ENCODE results near the gene VEGFB. TPM values are rescaled to one million over a fixed set of nuclear protein-coding genes. Genes with fewer than 3 reads are reported as not detected.

The VEGFB gene
- total RNA-seq, 1 experiment from 2014 or later, result 101 TPM

GRCh38 chr11:64287676-64288352 lies 53.4 kb downstream of the VEGFB start:
- in situ Hi-C loops (cut with HindIII; ENCODE audit: low pct_unique_long_range_greater_than_20kb, low sequenced_read_pairs) (no loop called here), intact Hi-C loops (cut with micrococcal nuclease; ENCODE audit: unreplicated experiment) (no loop called here)
- ATAC-seq, result no peak
- Histone ChIP-seq H3K4me1 (ENCODE audit: control insufficient read depth, insufficient read depth, low read length) (peaks cover 31% of the 10 kb centered on the region), H3K4me3 (ENCODE audit: low read depth in 2 of 2, low read length in 2 of 2) (no peak overlapping the region), H3K27me3 (ENCODE audit: control insufficient read depth, insufficient read depth, low read length) (no peaks in the 10 kb centered on the region; the same call in 1 of the 2 replicates), H3K27ac (ENCODE audit: low read length) (no peak overlapping the region), H3K36me3 (ENCODE audit: control insufficient read depth, insufficient read depth, low read length) (no peaks in the 10 kb centered on the region; the same call in 1 of the 2 replicates), H3K9me3 (ENCODE audit: control insufficient read depth, insufficient read depth, low read depth, low read length) (no peaks in the 10 kb centered on the region)
- POLR2A ChIA-PET, result no interaction called here
- CTCF ChIA-PET, result interaction anchor here (1.5 kb wide), 1 partner anchor 13 kb away, joined by 5 read pairs; no protein-coding TSS in a partner anchor
- no peak for TF ChIP-seq SIN3A (IDR thresholded peaks at IDR 0.05; ENCODE audit: borderline replicate concordance, insufficient read depth, low read depth, low read length)
- no peak for TF ChIP-seq REST (IDR thresholded peaks at IDR 0.05; ENCODE audit: insufficient read depth in 1 of 2, low read depth in 2 of 2, low read length in 1 of 2)
- no TSS peak for BruUV-seq (replicated peaks)
- DNase-seq (ENCODE audit: low read depth, low spot score), result no peak

GRCh38 chr11:64288353-64288750 lies 54.0 kb downstream of the VEGFB start:
- no peaks in the 10 kb centered on the region; the same call in 1 of the 2 replicates for H3K36me3 ChIP-seq (ENCODE audit: control insufficient read depth, insufficient read depth, low read length)
- ATAC-seq, result no peak
- BruUV-seq (replicated peaks), result no TSS peak
- no peak for DNase-seq (ENCODE audit: low read depth, low spot score)
- no peak overlapping the region for H3K4me3 ChIP-seq (ENCODE audit: low read depth in 2 of 2, low read length in 2 of 2)
- H3K27me3 ChIP-seq (ENCODE audit: control insufficient read depth, insufficient read depth, low read length), result no peaks in the 10 kb centered on the region; the same call in 1 of the 2 replicates
- H3K4me1 ChIP-seq (ENCODE audit: control insufficient read depth, insufficient read depth, low read length), result peaks cover 29% of the 10 kb centered on the region
- H3K9me3 ChIP-seq (ENCODE audit: control insufficient read depth, insufficient read depth, low read depth, low read length), result no peaks in the 10 kb centered on the region
- ChIA-PET CTCF (interaction anchor here (1.0 to 1.5 kb wide), 2 partner anchors 12 to 82 kb away, joined by 5 read pairs; no protein-coding TSS in a partner anchor), POLR2A (no interaction called here)
- no peak overlapping the region for H3K27ac ChIP-seq (ENCODE audit: low read length)
- intact Hi-C loops (cut with micrococcal nuclease; ENCODE audit: unreplicated experiment) (no loop called here), in situ Hi-C loops (cut with HindIII; ENCODE audit: low pct_unique_long_range_greater_than_20kb, low sequenced_read_pairs) (no loop called here)
- TF ChIP-seq REST (IDR thresholded peaks at IDR 0.05; ENCODE audit: insufficient read depth in 1 of 2, low read depth in 2 of 2, low read length in 1 of 2) (no peak), TCF7L2 (IDR thresholded peaks at IDR 0.05; ENCODE audit: low read depth, low read length) (no peak), SIN3A (IDR thresholded peaks at IDR 0.05; ENCODE audit: borderline replicate concordance, insufficient read depth, low read depth, low read length) (no peak), POLR2AphosphoS5 (IDR thresholded peaks at IDR 0.05; ENCODE audit: low read depth, low read length) (no peak), CTCF (IDR thresholded peaks at IDR 0.05) (no peak)

Other genes with a start within 250 kb of the VEGFB start
- gene OTUB1, start 248.1 kb upstream of the VEGFB start, total RNA-seq (2021; ENCODE audit: unreplicated experiment), result 118 TPM
- gene FLRT1, start 198.7 kb upstream of the VEGFB start, total RNA-seq (2021; ENCODE audit: unreplicated experiment), result 0.51 TPM
- 16.8 TPM for gene MACROD1, start 68.5 kb upstream of the VEGFB start, total RNA-seq (2021; ENCODE audit: unreplicated experiment)
- 344 TPM for gene STIP1, start 48.4 kb upstream of the VEGFB start, total RNA-seq (2021; ENCODE audit: unreplicated experiment)
- gene FERMT3, start 27.9 kb upstream of the VEGFB start, total RNA-seq (2021; ENCODE audit: unreplicated experiment), result 2.9 TPM
- gene TRPT1, start 8.4 kb upstream of the VEGFB start, total RNA-seq (2021; ENCODE audit: unreplicated experiment), result 66.1 TPM
- 98.8 TPM for gene NUDT22, start 8.3 kb upstream of the VEGFB start, total RNA-seq (2021; ENCODE audit: unreplicated experiment)
- 41.0 TPM for gene DNAJC4, start 4.0 kb upstream of the VEGFB start, total RNA-seq (2021; ENCODE audit: unreplicated experiment)
- gene FKBP2, start 6.5 kb downstream of the VEGFB start, total RNA-seq (2021; ENCODE audit: unreplicated experiment), result 71.8 TPM
- 261 TPM for gene PPP1R14B, start 12.4 kb downstream of the VEGFB start, total RNA-seq (2021; ENCODE audit: unreplicated experiment)
- gene PLCB3, start 16.9 kb downstream of the VEGFB start, total RNA-seq (2021; ENCODE audit: unreplicated experiment), result 41.2 TPM
- gene BAD, start 50.1 kb downstream of the VEGFB start, total RNA-seq (2021; ENCODE audit: unreplicated experiment), result 77.7 TPM
- gene GPR137, start 51.3 kb downstream of the VEGFB start, total RNA-seq (2021; ENCODE audit: unreplicated experiment), result 183 TPM
- 1.1 TPM for gene KCNK4, start 56.7 kb downstream of the VEGFB start, total RNA-seq (2021; ENCODE audit: unreplicated experiment)
- 0.64 TPM for gene CATSPERZ, start 65.8 kb downstream of the VEGFB start, total RNA-seq (2021; ENCODE audit: unreplicated experiment)
- gene ESRRA, start 70.9 kb downstream of the VEGFB start, total RNA-seq (2021; ENCODE audit: unreplicated experiment), result 81.6 TPM
- 341 TPM for gene TRMT112, start 83.0 kb downstream of the VEGFB start, total RNA-seq (2021; ENCODE audit: unreplicated experiment)
- gene PRDX5, start 83.5 kb downstream of the VEGFB start, total RNA-seq (2021; ENCODE audit: unreplicated experiment), result 492 TPM
- 17.1 TPM for gene CCDC88B, start 105.6 kb downstream of the VEGFB start, total RNA-seq (2021; ENCODE audit: unreplicated experiment)
- 74.0 TPM for gene RPS6KA4, start 124.6 kb downstream of the VEGFB start, total RNA-seq (2021; ENCODE audit: unreplicated experiment)

All from Panc1 (cell line).